Fibroblast of skin of left quadriceps (primary cell): ENCODE data around the gene PRICKLE2.

Experiments used
- DNase-seq, 2 experiments: peaks; one replicate each; pipeline ENCODE4 v3.0.0-alpha.2; 2013; ENCODE audit warnings: low read depth in 2 of 2

The PRICKLE2 gene

DNA sequence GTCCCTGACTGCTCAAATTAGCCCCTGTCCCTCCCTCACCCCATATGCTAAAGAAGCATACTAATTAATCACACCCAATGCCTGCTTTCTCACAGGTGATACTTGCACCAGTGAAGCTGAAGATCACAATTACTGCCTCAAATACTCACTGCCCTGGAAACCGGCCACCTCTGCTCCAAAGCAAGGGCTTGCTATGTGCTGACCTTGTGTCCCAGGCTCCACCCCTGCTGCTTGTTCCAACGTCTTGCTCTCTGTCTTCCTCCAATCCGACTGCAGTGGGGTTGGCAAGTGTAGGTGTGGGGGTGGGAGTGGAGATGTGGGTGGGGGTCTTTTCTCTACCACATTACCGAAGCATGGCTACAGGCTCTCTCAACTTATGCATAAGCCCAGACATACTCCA, 146.3 kb downstream of the PRICKLE2 start:
- no peak for DNase-seq

DNA sequence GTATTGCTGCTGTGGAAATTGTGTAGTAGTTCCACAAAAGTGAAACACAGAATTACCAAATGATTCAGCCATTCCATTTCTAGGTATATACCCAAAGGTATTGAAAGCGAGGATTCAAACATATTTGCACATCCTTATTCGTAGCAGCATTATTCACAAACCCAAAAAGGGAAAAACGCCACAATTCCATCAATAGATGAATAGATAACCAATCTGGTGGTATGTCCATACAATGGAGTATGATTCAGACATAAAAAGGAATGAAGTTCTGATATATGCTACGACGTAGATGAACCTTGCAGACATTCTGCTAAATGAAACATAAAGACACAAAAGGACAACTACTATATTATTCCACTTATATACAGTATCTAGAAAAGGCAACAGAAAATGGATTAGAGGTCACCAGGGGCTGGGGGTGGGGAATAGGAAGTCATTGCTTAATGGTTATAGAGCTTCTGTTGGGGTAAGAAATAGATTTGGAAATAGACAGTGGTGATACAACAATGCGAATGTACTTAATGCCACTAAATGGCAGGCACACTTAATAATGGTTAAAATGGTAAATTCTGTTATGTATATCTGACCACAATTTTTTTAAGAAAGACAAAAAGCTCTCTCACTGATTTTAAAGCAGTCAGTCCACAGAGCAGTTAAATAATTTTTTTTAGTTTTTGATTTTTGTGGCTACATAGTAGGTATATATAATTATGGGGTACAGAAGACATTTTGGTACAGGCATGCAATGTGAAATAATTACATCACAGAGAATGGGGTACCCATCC, 150.2 kb downstream of the PRICKLE2 start:
- DNase-seq, result no peak

DNA sequence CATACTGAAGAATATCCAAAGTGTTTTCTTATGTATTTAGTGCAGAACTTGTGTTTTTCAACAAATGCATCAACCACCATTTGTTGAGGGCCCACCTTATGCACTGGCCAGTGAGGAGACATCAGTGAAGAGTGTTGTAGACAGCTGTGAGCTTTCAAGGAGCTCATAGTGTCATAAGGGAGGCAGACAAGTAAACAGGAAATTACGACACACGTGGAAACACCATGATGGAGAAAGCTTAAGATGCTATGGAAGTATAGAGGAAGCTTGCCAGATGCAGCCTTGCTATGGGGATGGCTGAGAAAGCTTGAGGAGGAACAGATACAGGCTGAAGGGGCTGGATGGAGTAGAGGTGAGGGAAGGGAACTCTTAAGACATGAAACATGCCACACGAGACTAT, 151.2 kb downstream of the PRICKLE2 start:
- no peak for DNase-seq

DNA sequence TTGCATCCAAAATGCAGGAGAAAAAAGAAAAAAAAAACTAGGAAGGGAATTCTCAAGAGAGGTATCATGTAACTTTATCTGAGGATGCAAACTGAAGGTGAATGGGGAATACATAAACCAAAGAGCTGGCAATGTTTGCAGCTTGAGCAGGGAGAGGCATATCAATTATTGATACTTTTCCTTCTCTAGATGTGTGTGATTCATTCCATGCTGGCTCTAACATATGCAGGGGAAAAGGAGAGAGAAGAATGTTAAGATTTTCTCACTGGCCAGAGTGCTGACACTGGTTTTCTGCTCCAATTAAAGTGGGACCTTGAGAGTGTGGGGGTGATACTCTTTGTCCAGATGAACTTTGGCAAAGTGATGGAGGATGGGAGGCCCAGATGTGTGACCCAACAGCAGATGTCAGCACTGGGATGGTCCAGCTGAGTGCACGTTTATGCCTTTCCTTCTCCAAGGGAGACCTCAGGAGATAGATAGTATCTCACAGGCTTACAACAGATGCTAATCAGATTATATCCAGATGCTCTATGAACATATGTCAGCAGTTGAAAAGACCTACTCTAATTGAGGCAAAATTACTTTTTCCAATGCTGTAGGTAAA, 152.0 kb downstream of the PRICKLE2 start:
- no peak for DNase-seq

DNA sequence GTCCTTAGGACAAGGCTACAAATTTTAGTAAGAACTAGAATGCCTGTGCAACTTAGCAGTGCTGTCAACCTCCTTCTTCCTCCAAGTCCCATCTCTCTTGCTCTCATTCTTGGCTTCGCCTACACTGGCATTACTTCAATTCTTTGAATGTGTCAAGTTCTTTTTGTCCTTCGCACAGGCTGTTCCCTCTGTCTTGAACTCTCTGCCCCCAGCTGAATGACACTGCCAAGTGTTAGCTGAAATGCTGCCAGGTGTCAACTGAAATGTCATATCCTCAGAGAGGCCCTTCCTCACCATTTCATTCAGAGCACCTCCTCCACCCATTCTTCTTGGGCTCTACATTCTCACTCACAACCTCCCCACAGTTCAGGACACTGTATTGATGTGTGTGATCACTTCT, 153.1 kb downstream of the PRICKLE2 start:
- DNase-seq, result no peak

DNA sequence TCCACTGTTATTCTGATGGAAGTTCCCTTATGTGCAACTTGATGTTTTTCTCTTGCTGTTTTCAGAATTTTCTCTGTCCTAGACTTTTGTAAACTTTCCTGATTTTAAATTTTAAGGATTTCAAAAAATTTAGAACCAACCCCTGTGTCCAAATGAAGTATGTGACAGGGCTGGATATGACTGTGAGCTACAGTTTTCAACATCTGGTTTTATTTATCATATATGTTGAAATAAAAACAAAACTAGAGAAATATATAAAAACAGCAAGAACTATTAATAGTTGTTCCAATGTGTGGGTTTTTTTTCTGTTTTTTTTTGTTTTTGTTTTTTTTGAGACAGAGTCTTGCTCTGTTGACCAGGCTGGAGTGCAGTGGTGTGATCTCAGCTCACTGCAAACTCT, 154.6 kb downstream of the PRICKLE2 start:
- no peak for DNase-seq

DNA sequence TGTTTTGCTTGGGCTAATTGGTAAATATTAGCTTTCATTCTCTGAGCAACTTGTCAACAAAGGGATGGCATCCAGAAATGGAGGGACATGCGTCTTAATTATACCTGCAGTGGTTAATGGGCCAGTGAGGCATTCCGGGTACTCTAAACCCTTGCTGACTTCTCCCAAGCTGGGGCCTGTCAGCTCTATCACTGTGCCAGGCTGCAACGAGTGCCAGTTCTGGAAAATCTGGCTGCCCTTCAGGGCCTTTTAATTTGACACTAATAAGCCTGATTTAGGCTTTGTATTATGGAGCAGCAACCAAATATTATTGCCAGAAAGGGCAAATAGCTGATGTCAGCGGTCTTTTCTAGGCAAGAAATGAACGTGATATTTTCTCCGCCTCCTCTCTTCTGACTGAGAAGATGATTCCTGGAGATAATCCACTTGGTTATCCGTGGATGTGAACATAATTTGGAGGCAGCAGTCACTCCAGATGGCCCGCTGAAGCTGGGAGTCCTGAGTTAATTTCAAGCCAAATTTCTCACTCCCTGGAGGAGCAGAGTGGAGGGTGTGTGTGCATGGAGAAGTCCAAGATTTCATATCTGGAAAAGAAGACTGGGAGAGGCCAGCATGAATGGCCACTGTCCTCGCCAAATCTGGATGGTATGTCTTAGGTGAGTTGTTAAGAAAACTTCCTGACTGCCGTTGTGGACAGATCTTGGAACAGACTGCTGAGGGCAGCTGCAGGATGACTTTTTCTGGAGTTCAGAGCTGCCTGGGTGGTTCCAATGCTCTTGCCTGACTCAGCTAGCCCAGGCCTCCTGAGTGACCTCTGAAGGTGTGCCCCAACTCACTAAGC, 157.5 kb downstream of the PRICKLE2 start:
- DNase-seq, result no peak

DNA sequence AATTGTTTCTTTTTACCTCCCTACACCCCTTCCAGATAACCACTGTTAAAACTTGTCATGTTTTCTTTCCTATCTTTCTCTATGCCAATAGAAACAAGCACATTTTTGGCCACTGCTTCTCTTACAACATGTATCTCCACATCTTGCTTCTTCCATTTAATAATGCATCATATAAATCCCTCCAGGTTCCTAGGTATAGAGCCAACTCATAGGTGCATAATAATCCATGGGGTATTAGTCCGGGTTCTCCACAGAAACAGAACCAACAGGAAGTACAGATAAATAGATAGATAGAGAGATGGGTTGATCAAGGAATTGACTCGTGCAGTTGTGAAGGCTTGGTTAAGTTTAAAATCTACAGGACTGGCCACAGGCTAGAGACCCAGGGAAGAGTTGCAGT, 160.5 kb downstream of the PRICKLE2 start:
- DNase-seq, result no peak

DNA sequence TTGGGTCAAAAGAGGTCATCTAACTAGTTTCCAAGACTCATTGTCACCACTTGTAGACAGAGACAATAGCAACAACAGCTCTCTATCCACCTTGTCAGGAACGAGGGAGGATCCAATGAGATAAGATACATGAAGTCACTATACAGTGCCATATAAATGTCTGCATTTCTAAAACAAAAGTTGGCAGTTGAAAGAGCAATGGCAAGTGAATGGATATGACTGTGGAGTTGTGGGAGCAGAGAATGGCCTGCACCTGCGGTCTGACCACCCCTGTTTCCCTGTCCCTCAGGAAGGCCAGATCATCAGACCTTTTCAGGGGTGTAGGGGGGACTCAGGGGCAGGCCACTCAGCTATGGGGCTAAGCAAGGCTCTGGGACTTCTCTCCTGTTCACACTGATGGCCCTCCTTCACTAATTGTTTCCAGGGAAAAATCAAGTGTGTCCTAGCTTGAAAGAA, 161.3 kb downstream of the PRICKLE2 start:
- no peak for DNase-seq

DNA sequence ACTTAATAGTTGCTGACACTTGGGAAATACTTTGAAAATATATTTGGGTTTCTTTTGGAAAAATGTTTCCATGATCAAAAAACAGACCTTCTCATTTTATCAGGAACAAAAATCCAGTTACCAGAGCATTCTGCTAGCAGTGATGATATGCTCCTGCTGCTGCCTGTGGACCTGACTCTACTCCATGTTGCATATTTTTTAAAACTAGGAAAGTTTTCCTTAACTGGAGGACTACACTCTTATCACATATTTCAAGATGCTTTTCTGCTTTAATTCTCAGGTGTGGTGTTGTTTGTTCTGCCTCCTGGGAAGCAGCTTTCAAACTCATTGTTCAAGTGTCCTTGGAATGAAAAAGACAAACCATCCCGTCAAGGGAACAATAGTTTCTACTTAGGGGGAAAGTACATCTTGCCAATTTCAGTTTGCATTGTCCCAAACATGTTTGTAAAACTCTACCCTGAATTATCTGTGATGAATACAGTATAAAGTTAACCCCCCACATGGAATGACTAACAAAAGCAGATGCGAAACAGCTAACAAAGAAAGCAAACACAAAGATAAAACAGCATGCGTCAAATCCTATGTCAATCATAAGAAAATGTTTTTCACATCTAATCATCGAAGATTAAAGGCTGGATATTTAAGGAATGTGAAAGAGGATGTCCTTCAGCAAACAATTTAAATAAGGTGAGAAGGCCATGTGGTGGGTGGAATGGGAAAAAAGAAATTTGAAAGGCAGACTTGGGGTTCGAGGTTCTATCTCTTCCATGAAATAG, 161.9 kb downstream of the PRICKLE2 start:
- DNase-seq, result no peak

DNA sequence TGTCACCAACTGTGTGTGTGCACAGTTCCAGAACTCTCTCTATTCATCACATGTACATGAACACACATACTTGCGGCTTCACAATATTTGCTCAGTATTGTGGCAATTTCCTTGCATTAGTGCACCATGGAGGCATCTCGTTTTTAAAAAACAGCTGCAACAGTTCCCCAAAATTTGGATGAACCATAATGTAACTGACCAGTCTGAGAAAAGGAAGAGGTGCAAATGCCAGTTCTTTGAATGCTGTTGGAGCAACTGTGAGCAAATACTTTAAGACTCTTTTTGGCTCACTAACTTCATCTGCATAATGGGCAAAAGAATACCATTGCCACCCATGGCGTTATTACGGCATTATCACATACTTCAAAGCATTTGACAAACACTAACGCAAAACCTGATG, 163.6 kb downstream of the PRICKLE2 start:
- DNase-seq, result no peak

DNA sequence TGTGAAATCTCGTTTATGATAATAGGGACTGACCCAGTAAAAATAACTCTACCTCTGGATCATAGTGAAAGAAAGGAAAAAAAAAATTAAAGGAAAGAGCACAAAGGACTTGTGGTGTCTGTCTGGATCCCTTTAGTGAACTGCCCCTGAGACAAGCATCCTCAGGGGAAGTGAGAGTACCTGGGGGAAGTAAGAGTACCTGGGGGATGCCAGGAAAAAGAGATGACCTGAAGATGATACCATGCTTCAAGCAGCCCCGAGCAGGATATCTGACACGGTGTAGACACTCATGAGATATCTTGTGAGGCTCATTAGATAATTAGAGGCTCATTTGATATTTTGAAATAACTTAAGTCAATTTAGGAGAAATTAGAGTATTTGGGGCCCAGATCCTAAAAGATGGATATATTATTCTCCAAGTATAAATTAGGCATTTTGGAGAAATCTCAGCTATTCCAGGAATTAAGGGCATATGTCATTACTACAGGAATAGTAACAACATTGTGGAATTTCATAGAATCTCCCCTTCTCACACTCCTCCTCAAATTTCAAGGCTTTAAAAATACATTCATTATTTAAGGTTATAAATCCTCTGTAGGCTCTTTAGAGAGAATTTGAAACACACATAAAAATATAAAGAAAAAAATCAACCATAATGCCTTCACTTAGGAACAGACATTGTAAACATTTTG, 165.6 kb downstream of the PRICKLE2 start:
- DNase-seq, result no peak

DNA sequence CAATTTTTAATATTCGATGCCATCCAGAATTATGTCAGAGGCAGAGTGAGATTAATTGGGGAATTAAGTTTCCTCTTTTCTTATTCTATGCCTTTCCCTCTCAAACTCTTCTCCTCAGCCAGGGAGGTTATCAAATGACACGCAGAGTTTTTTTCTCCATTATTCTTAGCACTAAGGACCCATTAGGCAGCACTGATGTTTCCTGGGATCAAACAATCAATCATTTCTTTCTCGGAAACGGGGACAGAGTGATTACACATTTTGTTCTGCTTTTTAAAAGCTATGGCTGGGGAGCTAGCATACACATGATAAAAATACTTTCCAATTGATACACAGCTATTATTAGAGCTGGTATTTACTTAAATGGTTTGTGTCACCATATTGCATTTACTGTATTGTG, 166.7 kb downstream of the PRICKLE2 start:
- DNase-seq, result no peak

DNA sequence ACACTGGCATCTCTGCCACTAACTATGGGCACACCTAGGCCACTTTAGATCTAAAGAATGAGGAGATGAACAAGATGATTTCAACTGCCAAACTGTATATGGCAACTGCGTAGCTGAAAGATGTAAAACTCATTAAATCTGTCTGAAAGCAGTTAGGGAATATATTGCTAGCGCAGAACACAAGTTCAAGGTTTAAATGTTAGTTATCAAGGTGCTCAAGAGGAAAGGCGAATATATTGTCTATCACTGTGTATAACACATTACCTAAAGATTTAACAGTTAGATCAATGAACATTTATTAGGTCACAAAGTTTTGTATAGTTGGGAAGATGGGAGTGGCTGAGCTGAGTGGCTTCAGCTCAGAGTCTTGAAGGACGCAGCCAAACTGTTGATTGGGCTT, 168.0 kb downstream of the PRICKLE2 start:
- no peak for DNase-seq

DNA sequence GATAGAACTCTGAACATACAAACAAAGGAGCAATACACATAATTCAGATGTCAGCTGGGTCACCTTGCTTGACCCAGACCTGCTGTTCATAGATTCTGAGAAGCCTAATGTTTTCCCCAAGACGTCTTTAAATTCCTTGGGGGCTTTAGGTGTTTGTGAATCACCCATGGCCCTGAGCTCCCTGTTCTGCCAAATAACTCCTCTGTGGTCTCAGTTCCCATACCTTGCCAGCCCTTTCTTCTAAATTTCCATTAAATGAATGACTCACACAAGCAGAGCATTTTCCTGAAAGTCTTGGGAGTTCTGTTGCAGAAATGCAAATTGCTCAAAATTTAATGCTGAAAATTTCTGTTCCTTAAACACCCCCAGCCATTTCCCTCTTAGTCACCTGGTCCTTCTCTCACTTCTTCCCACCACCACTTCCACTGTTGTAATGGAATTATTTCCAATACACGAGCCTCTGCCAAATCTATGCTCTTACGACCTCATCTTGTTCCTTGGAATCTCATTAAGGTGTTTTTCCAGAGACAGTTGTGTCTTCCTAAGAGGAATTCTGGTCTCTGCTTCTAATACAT, 168.6 kb downstream of the PRICKLE2 start:
- DNase-seq, result peak; percentile 51 to 54

DNA sequence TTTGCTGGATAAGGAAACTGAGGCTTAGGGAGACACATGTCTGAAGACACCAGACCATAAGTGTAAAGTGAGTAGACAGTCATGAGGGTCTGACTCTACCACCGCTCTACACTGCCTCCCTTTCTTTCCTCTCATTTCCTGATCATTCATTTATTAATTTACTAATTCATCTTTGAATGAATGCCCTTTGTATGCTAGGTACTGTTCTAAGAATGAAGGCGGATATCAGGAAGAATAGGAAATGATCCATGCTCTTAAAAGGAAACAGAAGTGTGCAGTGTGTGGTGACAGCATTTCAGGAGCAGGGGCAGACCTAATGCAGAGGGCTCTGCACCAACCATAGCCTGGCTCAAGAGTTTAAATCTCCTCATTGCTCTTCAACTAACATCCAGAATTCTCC, 170.2 kb downstream of the PRICKLE2 start:
- DNase-seq, result no peak

DNA sequence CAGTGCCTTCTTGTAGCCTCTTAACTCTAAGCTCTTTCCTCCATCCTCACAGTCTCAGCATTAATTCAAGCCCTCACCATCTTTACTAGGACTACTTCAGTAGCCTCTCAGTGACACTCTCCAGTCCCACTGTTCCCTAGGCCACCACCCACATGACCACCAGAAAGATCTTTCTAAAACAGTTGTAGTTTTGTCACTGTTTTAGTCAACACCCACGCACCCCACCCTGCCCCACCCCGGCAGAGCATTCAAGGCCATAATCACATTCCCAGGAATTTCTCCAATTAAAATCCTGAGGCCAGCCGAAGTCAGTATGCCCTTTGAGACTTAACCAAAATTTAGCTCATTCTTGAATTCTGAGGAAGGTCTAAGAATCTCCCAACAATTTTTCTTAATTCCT, 170.8 kb downstream of the PRICKLE2 start:
- DNase-seq, result no peak

DNA sequence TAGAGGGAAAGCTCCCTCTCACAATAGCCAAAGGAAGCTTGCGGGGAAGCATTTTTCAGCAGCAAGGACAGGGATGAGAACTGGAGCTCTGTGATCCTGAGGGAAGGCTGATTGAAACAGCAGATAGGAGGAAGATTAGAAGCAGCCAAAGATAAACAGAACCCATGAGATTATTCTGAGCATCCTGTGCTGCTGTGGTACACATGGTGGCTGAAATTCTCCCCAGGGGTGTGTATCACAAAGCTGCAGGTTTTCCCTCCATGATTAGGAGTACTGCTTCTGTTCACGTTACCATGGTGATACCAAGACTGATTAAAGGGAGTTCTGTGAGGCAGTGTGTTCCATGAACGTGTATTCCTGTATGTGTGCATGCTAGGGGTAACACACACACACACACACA, 171.7 kb downstream of the PRICKLE2 start:
- no peak for DNase-seq

DNA sequence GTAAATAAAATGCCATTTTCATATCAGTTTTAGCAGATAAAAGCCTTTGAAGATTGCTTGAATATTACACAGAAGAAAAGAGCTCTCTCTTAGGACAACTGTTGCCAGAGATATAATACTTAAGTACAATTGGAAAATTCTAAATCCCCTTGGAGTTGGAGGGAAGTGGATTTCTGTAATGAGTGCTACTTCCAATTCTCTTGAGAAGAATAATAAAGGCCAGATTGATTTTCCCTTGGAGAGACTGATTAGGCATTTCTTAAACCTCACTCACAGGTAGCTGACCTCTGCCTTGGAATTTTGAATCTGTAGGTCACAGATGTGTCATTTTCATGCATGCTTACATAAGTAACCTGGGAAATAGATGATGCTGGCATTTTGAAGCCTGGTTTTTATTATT, 172.1 kb downstream of the PRICKLE2 start:
- DNase-seq, result no peak

DNA sequence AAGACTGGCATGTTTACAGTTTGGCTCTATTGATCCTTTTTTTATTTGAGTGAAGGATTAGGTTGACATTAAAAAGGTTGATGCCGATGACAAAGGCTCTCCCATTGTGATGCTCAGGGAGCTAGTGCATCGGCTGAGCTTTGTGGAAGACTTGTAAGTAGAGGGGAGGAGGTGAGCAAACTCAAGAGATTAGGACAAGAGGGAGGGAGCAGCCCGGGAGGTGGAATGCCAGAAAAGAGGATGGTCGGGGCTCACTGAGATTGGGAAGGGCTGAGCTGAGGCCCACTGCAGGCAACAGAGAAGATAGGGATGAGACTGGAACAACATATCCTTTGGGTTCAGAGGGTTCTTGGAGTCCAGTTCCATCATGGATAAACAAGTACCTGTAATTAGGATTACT, 175.4 kb downstream of the PRICKLE2 start:
- no peak for DNase-seq

DNA sequence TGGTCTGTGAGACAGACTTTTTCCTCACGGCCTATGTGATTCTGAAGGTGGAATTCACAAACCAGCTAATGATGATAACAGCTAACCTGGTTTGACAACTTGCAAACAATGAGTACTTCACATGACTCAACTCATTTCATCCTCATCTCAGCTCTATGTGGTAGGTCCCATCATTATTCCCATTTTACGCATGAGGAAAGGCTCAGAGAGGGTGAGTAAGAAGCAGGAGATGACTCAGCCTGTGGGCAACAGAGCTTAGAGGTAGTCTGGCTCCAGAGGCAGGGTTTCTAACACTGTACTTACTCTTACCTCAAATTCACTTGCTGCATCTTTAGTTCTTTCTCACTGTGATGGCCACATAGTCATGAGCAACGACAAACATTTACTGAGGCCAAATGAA, 176.1 kb downstream of the PRICKLE2 start:
- no peak for DNase-seq
